HG03066 (cell line): Measurements from ENCODE around the gene C10orf71.

ENCODE experiments used
- ATAC-seq: cut with Tn5 transposase; IDR thresholded peaks from one replicate; pipeline ENCODE4 v1.9.1; 2021; ENCODE audit warnings: low read depth; ENCODE audit not compliant: unreplicated experiment

The C10orf71 gene

GRCh38 chr10:49311555-49312236, 12.7 kb downstream of the C10orf71 start:
- no peak for ATAC-seq

- ATAC-seq = no peak
These were observed 13.4 kb downstream of the C10orf71 start for GRCh38 chr10:49312246-49312869.

GRCh38 chr10:49313501-49314070, 14.6 kb downstream of the C10orf71 start:
- ATAC-seq = no peak

- no peak for ATAC-seq
These were observed 15.8 kb downstream of the C10orf71 start for GRCh38 chr10:49314806-49315205.

GRCh38 chr10:49318028-49318427, 19.1 kb downstream of the C10orf71 start:
- ATAC-seq = no peak

- no peak for ATAC-seq
These were observed 19.8 kb downstream of the C10orf71 start for GRCh38 chr10:49318755-49319154.

GRCh38 chr10:49319206-49319605, 20.2 kb downstream of the C10orf71 start:
- no peak for ATAC-seq

GRCh38 chr10:49320191-49320590, 21.2 kb downstream of the C10orf71 start:
- no peak for ATAC-seq

GRCh38 chr10:49321021-49321420, 22.1 kb downstream of the C10orf71 start:
- ATAC-seq = no peak

- no peak for ATAC-seq
These were observed 23.6 kb downstream of the C10orf71 start for GRCh38 chr10:49322371-49323170.

GRCh38 chr10:49323171-49323895, 24.4 kb downstream of the C10orf71 start:
- no peak for ATAC-seq

- ATAC-seq = no peak
These were observed 24.9 kb downstream of the C10orf71 start for GRCh38 chr10:49323896-49324270.

GRCh38 chr10:49324711-49325110, 25.7 kb downstream of the C10orf71 start:
- no peak for ATAC-seq

GRCh38 chr10:49325131-49325915, 26.4 kb downstream of the C10orf71 start:
- ATAC-seq = no peak

GRCh38 chr10:49325916-49326783, 27.2 kb downstream of the C10orf71 start:
- ATAC-seq = no peak

GRCh38 chr10:49327036-49327813, 28.3 kb downstream of the C10orf71 start:
- no peak for ATAC-seq

- ATAC-seq = no peak
These were observed 29.6 kb downstream of the C10orf71 start for GRCh38 chr10:49328401-49329145.

- ATAC-seq = no peak
These were observed 30.2 kb downstream of the C10orf71 start for GRCh38 chr10:49329146-49329505.
